ENCODE measurements around the gene FOXO4.

FOXO4 gene

GRCh38 chrX:71140440-71140839 is 44.8 kb downstream of the FOXO4 start:
- no peak for TF ChIP-seq GATA1 (IDR thresholded peaks at IDR 0.05; ENCODE audit: low read depth, low read length)
- peak in 1 of 2 experiments; percentile 44 for DNase-seq

- TF ChIP-seq POLR2A (IDR thresholded peaks at IDR 0.05; ENCODE audit: low read length) (peak; percentile 13), GATA1 (IDR thresholded peaks at IDR 0.05; ENCODE audit: low read depth, low read length) (no peak)
- DNase-seq = peak; percentile 33 to 53
These were observed 47.9 kb downstream of the FOXO4 start for GRCh38 chrX:71143508-71143907.

DNA sequence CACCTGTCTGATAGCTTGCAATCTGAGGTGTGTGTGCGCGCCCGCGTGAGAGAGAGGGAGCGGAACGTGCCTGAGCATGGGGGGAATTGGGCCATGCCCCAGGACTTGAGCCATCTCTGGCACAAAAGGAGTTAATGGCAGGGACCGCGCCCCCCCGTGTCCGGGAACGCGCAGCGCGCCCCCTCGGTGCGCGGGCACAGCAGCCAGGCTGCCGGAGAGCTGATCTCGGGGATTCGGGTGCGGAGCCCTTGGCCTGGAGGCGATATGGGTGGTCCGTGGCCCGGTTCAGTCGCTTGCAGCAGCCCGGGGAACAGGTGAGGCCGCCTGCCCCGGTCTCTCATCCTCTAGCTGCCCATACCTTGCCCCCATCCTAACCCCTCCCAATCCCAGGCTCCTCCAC is 49.0 kb downstream of the FOXO4 start, which contains the start of gene NLGN3:
TSS of gene NLGN3 (plus strand) at position 191 of the 400 bp plus-strand sequence. CDS start 2,909 bp downstream, outside the sequence.
- DNase-seq = peak; percentile 1 to 7
- no peak for TF ChIP-seq GATA1 (IDR thresholded peaks at IDR 0.05; ENCODE audit: low read depth, low read length)
- no peak for TF ChIP-seq POLR2A (IDR thresholded peaks at IDR 0.05; ENCODE audit: low read length)

- no peak for DNase-seq
- no peak for TF ChIP-seq POLR2A (IDR thresholded peaks at IDR 0.05; ENCODE audit: low read length)
- TF ChIP-seq GATA1 (IDR thresholded peaks at IDR 0.05; ENCODE audit: low read depth, low read length) = no peak
These were observed 52.0 kb downstream of the FOXO4 start for GRCh38 chrX:71147496-71148277.

DNA sequence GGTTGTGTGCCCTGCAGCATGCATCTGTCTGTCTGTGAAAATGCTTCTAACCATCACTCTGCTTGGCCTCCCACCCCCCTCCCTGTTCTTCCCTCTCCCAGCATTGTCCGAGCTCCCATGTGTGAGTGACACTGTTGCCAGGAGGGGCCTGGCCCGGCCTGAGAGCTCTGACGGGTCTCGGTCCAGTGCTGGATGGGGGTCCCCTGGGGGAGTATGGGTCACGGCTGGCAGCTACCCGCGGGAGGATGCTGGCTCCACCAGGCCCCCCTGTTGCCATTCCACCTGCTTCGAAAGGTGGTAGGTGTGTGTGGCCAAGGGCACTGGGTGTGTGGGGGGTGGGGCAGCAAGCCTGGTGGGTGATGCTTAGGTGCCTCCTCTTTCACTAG is 52.6 kb downstream of the FOXO4 start:
- no peak for DNase-seq
- TF ChIP-seq GATA1 (IDR thresholded peaks at IDR 0.05; ENCODE audit: low read depth, low read length) (no peak), POLR2A (IDR thresholded peaks at IDR 0.05; ENCODE audit: low read length) (no peak)

DNA sequence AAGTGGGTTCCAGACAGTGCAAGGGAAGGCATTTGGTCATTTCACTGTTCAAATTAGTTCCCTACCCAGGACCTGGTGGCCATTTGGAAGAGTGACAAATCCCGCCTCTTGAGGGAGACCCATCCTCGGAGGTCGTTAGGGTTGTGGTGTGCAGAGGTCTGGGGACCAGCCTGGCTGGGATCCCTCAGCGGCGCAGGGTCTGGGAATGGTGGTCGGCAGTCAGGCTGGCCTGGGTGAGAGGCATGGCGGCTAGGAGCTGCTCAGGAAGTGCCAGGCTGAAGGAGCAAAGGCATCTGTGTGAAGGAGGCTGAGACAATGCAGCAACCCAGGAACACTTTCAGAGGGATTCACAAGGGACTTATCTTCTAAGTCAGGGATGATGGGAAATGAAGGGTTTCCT is 55.7 kb downstream of the FOXO4 start:
- DNase-seq = no peak
- TF ChIP-seq POLR2A (IDR thresholded peaks at IDR 0.05; ENCODE audit: low read length) (no peak), GATA1 (IDR thresholded peaks at IDR 0.05; ENCODE audit: low read depth, low read length) (no peak)
